Posterior vena cava (tissue), 2 donors: ENCODE measurements around the gene TXLNG. TPM values are rescaled to one million over a fixed set of nuclear protein-coding genes. Genes with fewer than 3 reads are reported as not detected.

Experiments
- total RNA-seq, 2 donors: library from RNA; stranded (reverse); fragmentation: NEBNext Ultra II Directional; extraction: Animal tissue kit (Norgen Biotek cat#: 25700); gene quantifications; one replicate each; pipeline ENCODE4 v1.2.1, GENCODE V29; 2021
- donor health status: DM: yes; HTN: yes; CAD: no.
- donor health status: DM: yes; HTN: yes; CAD: no.

TXLNG gene
- total RNA-seq, 2 donors from 2014 or later, result 8.6 to 9.0 TPM

Other genes with a start within 250 kb of the TXLNG start
- not detected for gene S100G, start 136.3 kb upstream of the TXLNG start, total RNA-seq
- gene CTPS2, start 73.8 kb upstream of the TXLNG start, total RNA-seq, result 10 to 100 TPM in 1 of 2 donors, 1 to 10 TPM in 1; 8.5 to 10.9 TPM
- 10 to 100 TPM; 30.9 to 31.3 TPM for gene SYAP1, start 66.9 kb upstream of the TXLNG start, total RNA-seq
- gene RBBP7, start 83.9 kb downstream of the TXLNG start, total RNA-seq, result 100 to 1,000 TPM in 1 of 2 donors, 10 to 100 TPM in 1; 98.7 to 102 TPM
- 1 to 10 TPM; 3.9 to 5.3 TPM for gene REPS2, start 160.2 kb downstream of the TXLNG start, total RNA-seq